LNCaP clone FGC (cell line): ENCODE measurements around the gene RHOBTB1.
A peak's percentile ranks its signal among the peaks of the same experiment; 100 is the strongest.

ENCODE experiments used
- DNase-seq: peaks from one replicate; pipeline ENCODE4 v3.0.0-alpha.2; 2011; ENCODE audit warnings: low read depth
- H3K4me3 ChIP-seq: 2 replicates; pipeline ENCODE4 v1.5.1; 2011; ENCODE audit warnings: mild to moderate bottlenecking, low read depth, low read length, control low read depth
- TF ChIP-seq, protein P1 (sequence below): IDR thresholded peaks from 2 replicates; pipeline ENCODE4 v1.5.1; 2012; ENCODE audit warnings: mild to moderate bottlenecking; ENCODE audit not compliant: control insufficient read depth, insufficient read depth; ENCODE audit errors: extremely low read depth

RHOBTB1 gene

GRCh38 chr10:60820093-60820754 lies 123.8 kb downstream of the RHOBTB1 start:
- TF ChIP-seq, protein P1, sequence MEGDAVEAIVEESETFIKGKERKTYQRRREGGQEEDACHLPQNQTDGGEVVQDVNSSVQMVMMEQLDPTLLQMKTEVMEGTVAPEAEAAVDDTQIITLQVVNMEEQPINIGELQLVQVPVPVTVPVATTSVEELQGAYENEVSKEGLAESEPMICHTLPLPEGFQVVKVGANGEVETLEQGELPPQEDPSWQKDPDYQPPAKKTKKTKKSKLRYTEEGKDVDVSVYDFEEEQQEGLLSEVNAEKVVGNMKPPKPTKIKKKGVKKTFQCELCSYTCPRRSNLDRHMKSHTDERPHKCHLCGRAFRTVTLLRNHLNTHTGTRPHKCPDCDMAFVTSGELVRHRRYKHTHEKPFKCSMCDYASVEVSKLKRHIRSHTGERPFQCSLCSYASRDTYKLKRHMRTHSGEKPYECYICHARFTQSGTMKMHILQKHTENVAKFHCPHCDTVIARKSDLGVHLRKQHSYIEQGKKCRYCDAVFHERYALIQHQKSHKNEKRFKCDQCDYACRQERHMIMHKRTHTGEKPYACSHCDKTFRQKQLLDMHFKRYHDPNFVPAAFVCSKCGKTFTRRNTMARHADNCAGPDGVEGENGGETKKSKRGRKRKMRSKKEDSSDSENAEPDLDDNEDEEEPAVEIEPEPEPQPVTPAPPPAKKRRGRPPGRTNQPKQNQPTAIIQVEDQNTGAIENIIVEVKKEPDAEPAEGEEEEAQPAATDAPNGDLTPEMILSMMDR, result 0 out of 2 replicates have a peak, but pooled peaks have one; percentile 16
- H3K4me3 ChIP-seq, result no peak overlapping the region
- DNase-seq, result no peak
